Measurements from ENCODE around the gene PAX7. TPM values are rescaled to one million over a fixed set of nuclear protein-coding genes. Genes with fewer than 3 reads are reported as not detected.

PAX7 gene
- total RNA-seq, 3 donors from 2014 or later (not counting 1 experiment from before 2014, with no cell fraction given) = not detected

GRCh38 chr1:18751425-18751824 lies 120.8 kb downstream of the PAX7 start:
- Histone ChIP-seq H3K4me1 (ENCODE audit: control insufficient read depth, insufficient read depth, low read length) (no peaks in the 10 kb centered on the region), H3K4me3 (ENCODE audit: low read length) (no peak overlapping the region), H3K36me3 (ENCODE audit: control insufficient read depth, insufficient read depth, low read length) (no peaks in the 10 kb centered on the region), H3K27me3 (ENCODE audit: control insufficient read depth, insufficient read depth, low read length) (no peaks in the 10 kb centered on the region), H3K9me3 (ENCODE audit: control insufficient read depth, insufficient read depth, low read length) (no peaks in the 10 kb centered on the region), H3K27ac (ENCODE audit: low read length) (no peak overlapping the region)
- no peak for DNase-seq
- Mint-ChIP-seq H3K4me1 (no peaks in the 10 kb centered on the region), H3K27ac (no peak overlapping the region), H3K36me3 (peaks cover 8% of the 10 kb centered on the region), H3K4me3 (no peak overlapping the region), H3K27me3 (ENCODE audit: low read depth in 2 of 2) (peaks cover 17 to 52% of the 10 kb centered on the region in 2 donors), H3K9me3 (peaks cover 0 to 6% of the 10 kb centered on the region in 2 donors)
- WGBS (ENCODE audit: insufficient coverage) = 49% methylated on average over 4 of the region's 4 CpGs
- ATAC-seq = no peak
- intact Hi-C loops (cut with micrococcal nuclease) = no loop called here
- no peak for TF ChIP-seq CTCF (IDR thresholded peaks at IDR 0.05)

- peaks cover 8% of the 10 kb centered on the region for H3K36me3 Mint-ChIP-seq
- DNase-seq (no peak), ATAC-seq (no peak)
- no peaks in the 10 kb centered on the region for H3K4me1 Mint-ChIP-seq
- H3K27me3 Mint-ChIP-seq (ENCODE audit: low read depth in 2 of 2) = peaks cover 17 to 50% of the 10 kb centered on the region in 2 donors
- Histone ChIP-seq H3K36me3 (ENCODE audit: control insufficient read depth, insufficient read depth, low read length) (no peaks in the 10 kb centered on the region), H3K4me3 (ENCODE audit: low read length) (no peak overlapping the region), H3K27ac (ENCODE audit: low read length) (no peak overlapping the region), H3K27me3 (ENCODE audit: control insufficient read depth, insufficient read depth, low read length) (no peaks in the 10 kb centered on the region), H3K4me1 (ENCODE audit: control insufficient read depth, insufficient read depth, low read length) (no peaks in the 10 kb centered on the region), H3K9me3 (ENCODE audit: control insufficient read depth, insufficient read depth, low read length) (no peaks in the 10 kb centered on the region)
- TF ChIP-seq CTCF (IDR thresholded peaks at IDR 0.05) = no peak
- peaks cover 0 to 6% of the 10 kb centered on the region in 2 donors for H3K9me3 Mint-ChIP-seq
- H3K27ac Mint-ChIP-seq = no peak overlapping the region
- H3K4me3 Mint-ChIP-seq = no peak overlapping the region
- intact Hi-C loops (cut with micrococcal nuclease) = no loop called here
Measured at GRCh38 chr1:18752409-18752808, 121.8 kb downstream of the PAX7 start.

GRCh38 chr1:18760156-18760555 lies 129.5 kb downstream of the PAX7 start:
- WGBS (ENCODE audit: insufficient coverage) = 75% methylated on average over 3 of the region's 3 CpGs
- intact Hi-C loops (cut with micrococcal nuclease) = no loop called here
- TF ChIP-seq CTCF (IDR thresholded peaks at IDR 0.05) = no peak

More at GRCh38 chr1:18760156-18760555, 129.5 kb downstream of the PAX7 start:
- Histone ChIP-seq H3K27me3 (ENCODE audit: control insufficient read depth, insufficient read depth, low read length) (no peaks in the 10 kb centered on the region), H3K4me3 (ENCODE audit: low read length) (no peak overlapping the region), H3K9me3 (ENCODE audit: control insufficient read depth, insufficient read depth, low read length) (no peaks in the 10 kb centered on the region), H3K27ac (ENCODE audit: low read length) (no peak overlapping the region), H3K36me3 (ENCODE audit: control insufficient read depth, insufficient read depth, low read length) (no peaks in the 10 kb centered on the region), H3K4me1 (ENCODE audit: control insufficient read depth, insufficient read depth, low read length) (no peaks in the 10 kb centered on the region)
- no peak overlapping the region for H3K4me3 Mint-ChIP-seq
- peaks cover 0 to 3% of the 10 kb centered on the region in 2 donors for H3K9me3 Mint-ChIP-seq
- H3K4me1 Mint-ChIP-seq = no peaks in the 10 kb centered on the region
- H3K27ac Mint-ChIP-seq = no peak overlapping the region
- DNase-seq = no peak
- H3K27me3 Mint-ChIP-seq (ENCODE audit: low read depth in 2 of 2) = peaks cover 7 to 34% of the 10 kb centered on the region in 2 donors
- H3K36me3 Mint-ChIP-seq = no peaks in the 10 kb centered on the region
- ATAC-seq = no peak
